HL-60 (cell line): ENCODE data around the gene FEV.
A peak's percentile ranks its signal among the peaks of the same experiment; 100 is the strongest.

Source experiments
- CTCF ChIP-seq: IDR thresholded peaks from one replicate; pipeline ENCODE4 v1.5.1; 2011; ENCODE audit warnings: low read length, control low read depth, inconsistent platforms; ENCODE audit not compliant: insufficient read depth
- POLR2AphosphoS5 ChIP-seq: IDR thresholded peaks from 2 replicates; pipeline ENCODE4 v1.6.1; 2012; ENCODE audit warnings: low read depth

- TF ChIP-seq CTCF (peak; percentile 73), POLR2AphosphoS5 (no peak)
Measured at GRCh38 chr2:218979846-218980734, 4.9 kb downstream of the FEV start.
